PC-3 (cell line): Measurements from ENCODE around the gene KCNJ5. TPM values are rescaled to one million over a fixed set of nuclear protein-coding genes. Genes with fewer than 3 reads are reported as not detected.

Experiments
- ATAC-seq: fragments of 200-7000 bp; cut with Tn5 transposase; 2 replicates; pipeline ENCODE4 v1.9.1; 2020; ENCODE audit warnings: mild to moderate bottlenecking, moderate library complexity
- BruUV-seq: library from RNA; stranded (reverse); fragments of 400-500 nt; replicated peaks from 2 replicates; lab custom pipeline; 2021; lab: Mats Ljungman, UMichigan
- CTCF ChIA-PET: fragments of 300-600 bp; sonication (Branson Sonifier 250); formaldehyde crosslinking; loops from one replicate; lab custom pipeline; 2022; ENCODE audit warnings: antibody characterized with exemption; lab: Charles Lee
- POLR2A ChIA-PET: fragments of 300-600 bp; sonication (Branson Sonifier 250); formaldehyde crosslinking; loops from one replicate; lab custom pipeline; 2022; ENCODE audit warnings: antibody characterized with exemption; ENCODE audit not compliant: unreplicated experiment; lab: Charles Lee
- DNase-seq: peaks from one replicate; pipeline ENCODE4 v3.0.0-alpha.2; 2015
- H2AFZ ChIP-seq: fragments of 300-600 bp; sonication (generic); 2 replicates; pipeline ENCODE4 v1.6.0; 2016; ENCODE audit warnings: antibody characterized with exemption, low read length
- H3F3A ChIP-seq: fragments of 300-600 bp; sonication (generic); one replicate; pipeline ENCODE4 v1.6.0; 2017; ENCODE audit warnings: antibody characterized with exemption, low read length, control low read depth, mild to moderate bottlenecking; ENCODE audit not compliant: unreplicated experiment
- H3K27ac ChIP-seq: fragments of 300-600 bp; sonication (generic); 2 replicates; pipeline ENCODE4 v1.5.1; 2016; ENCODE audit warnings: mild to moderate bottlenecking, low read length
- H3K27me3 ChIP-seq: fragments of 300-600 bp; sonication (generic); 2 replicates; pipeline ENCODE4 v1.6.1; 2016; ENCODE audit warnings: low read length, mixed read lengths
- H3K36me3 ChIP-seq: fragments of 300-600 bp; sonication (generic); 2 replicates; pipeline ENCODE4 v1.6.1; 2016; ENCODE audit warnings: low read depth, mixed run types, low read length, mixed read lengths
- H3K4me1 ChIP-seq: fragments of 300-600 bp; sonication (generic); 2 replicates; pipeline ENCODE4 v1.5.1; 2016; ENCODE audit warnings: low read length; ENCODE audit not compliant: insufficient read depth
- H3K4me2 ChIP-seq: fragments of 300-600 bp; sonication (generic); 2 replicates; pipeline ENCODE4 v1.6.0; 2016; ENCODE audit warnings: low read length
- H3K4me3 ChIP-seq: fragments of 300-600 bp; sonication (generic); 2 replicates; pipeline ENCODE4 v1.5.1; 2016; ENCODE audit warnings: mild to moderate bottlenecking, low read length, mixed read lengths
- H3K79me2 ChIP-seq: fragments of 300-600 bp; sonication (generic); 2 replicates; pipeline ENCODE4 v1.6.1; 2017; ENCODE audit warnings: low read length, mixed read lengths
- H3K9ac ChIP-seq: fragments of 300-600 bp; sonication (generic); 2 replicates; pipeline ENCODE4 v1.6.0; 2016; ENCODE audit warnings: mild to moderate bottlenecking, low read length
- H3K9me2 ChIP-seq: fragments of 300-600 bp; sonication (generic); replicated peaks from 2 replicates; pipeline ENCODE4 v1.6.1; 2016; ENCODE audit warnings: mixed run types, low read length, mixed read lengths
- H3K9me3 ChIP-seq: fragments of 300-600 bp; sonication (generic); 2 replicates; pipeline ENCODE4 v1.6.1; 2016; ENCODE audit warnings: low read length, mixed read lengths
- H4K20me1 ChIP-seq: fragments of 300-600 bp; sonication (generic); 2 replicates; pipeline ENCODE4 v1.6.1; 2016; ENCODE audit warnings: low read length, mixed read lengths
- CTCF ChIP-seq: fragments of 300-600 bp; sonication (generic); conservative IDR thresholded peaks from 2 replicates; pipeline ENCODE4 v1.5.1; 2017; ENCODE audit warnings: antibody characterized with exemption, low read depth, mild to moderate bottlenecking, low read length
- EZH2 ChIP-seq: fragments of 300-600 bp; sonication (generic); IDR thresholded peaks from one replicate; pipeline ENCODE4 v1.6.1; 2017; ENCODE audit warnings: antibody characterized with exemption, mild to moderate bottlenecking, low read length; ENCODE audit not compliant: unreplicated experiment
- EZH2phosphoT487 ChIP-seq: fragments of 300-600 bp; sonication (generic); IDR thresholded peaks from 2 replicates; pipeline ENCODE4 v1.6.1; 2018; ENCODE audit warnings: mild to moderate bottlenecking, antibody characterized with exemption, low read length, borderline replicate concordance
- intact Hi-C: fragments of 100-400 bp; cut with micrococcal nuclease; formaldehyde crosslinking; loops from 2 replicates; pipeline ENCODE4 v1.9.0; 2023
- total RNA-seq: library from RNA; depleted of rRNA; stranded (reverse); fragments of >200 nt; gene quantifications from 2 replicates; pipeline ENCODE4 v1.2.3, GENCODE V29; 2014

Gene KCNJ5
- total RNA-seq, 1 experiment from 2014 or later = not detected

DNA sequence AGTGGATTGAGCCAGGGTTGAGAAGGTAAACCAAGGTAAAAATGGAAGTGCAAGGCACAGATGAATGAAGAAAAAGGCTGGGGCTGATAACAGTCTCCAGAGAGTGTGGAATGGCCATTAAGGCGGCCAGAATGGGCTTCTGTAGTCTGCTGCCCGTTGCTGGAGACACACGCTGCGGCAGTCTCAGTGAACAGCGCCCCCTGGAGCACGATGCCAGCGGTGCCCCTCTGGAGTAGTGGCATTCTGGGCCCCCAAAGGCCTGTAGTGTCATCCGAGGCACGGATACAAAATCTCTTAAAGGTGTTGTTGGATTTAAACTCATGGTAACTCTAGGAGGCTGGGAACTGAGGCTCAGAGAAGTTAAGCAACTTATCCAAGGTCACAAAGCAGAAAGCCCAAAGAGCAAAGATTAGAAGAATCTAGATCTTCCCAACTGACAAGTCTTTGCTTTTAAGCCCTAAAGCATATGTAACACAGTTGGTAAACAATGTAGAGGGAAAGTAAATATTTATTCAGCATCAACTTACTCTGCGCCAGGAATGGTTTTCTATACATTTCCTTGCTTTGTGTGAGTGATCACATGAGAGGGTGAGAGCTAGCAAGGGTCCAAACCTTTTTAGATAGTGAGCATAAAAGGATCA, 42.2 kb upstream of the KCNJ5 start:
- ATAC-seq = peak; percentile 80
- CTCF ChIA-PET = interaction anchor here (0.5 kb wide), 1 partner anchor 68 kb away, joined by 3 read pairs; no protein-coding TSS in a partner anchor
- Histone ChIP-seq H3K79me2 (no peaks in the 10 kb centered on the region), H4K20me1 (no peaks in the 10 kb centered on the region), H3K9me3 (no peaks in the 10 kb centered on the region), H3K36me3 (no peaks in the 10 kb centered on the region), H3K4me2 (no peak overlapping the region), H3K27me3 (peaks cover 5% of the 10 kb centered on the region; the same call in 1 of the 2 replicates), H3K4me3 (no peak overlapping the region), H2AFZ (no peak overlapping the region), H3K27ac (no peak overlapping the region), H3F3A (no peaks in the 10 kb centered on the region), H3K9ac (no peak overlapping the region), H3K4me1 (peaks cover 5% of the 10 kb centered on the region), H3K9me2 (no peaks in the 10 kb centered on the region)
- peak; percentile 65 for DNase-seq
- TF ChIP-seq EZH2phosphoT487 = no peak
- TF ChIP-seq CTCF = peak; percentile 90
- intact Hi-C loops = no loop called here
- POLR2A ChIA-PET = no interaction called here
- no TSS peak for BruUV-seq

- Histone ChIP-seq H3K79me2 (no peaks in the 10 kb centered on the region), H2AFZ (no peak overlapping the region), H3K27me3 (peaks cover 5% of the 10 kb centered on the region; the same call in 1 of the 2 replicates), H3K9me2 (no peaks in the 10 kb centered on the region), H3K4me2 (no peak overlapping the region), H3K9me3 (no peaks in the 10 kb centered on the region), H3K4me3 (no peak overlapping the region), H3K9ac (no peak overlapping the region), H3K36me3 (no peaks in the 10 kb centered on the region), H3K27ac (no peak overlapping the region), H3F3A (no peaks in the 10 kb centered on the region), H3K4me1 (peaks cover 5% of the 10 kb centered on the region), H4K20me1 (no peaks in the 10 kb centered on the region)
- CTCF ChIA-PET = no interaction called here
- POLR2A ChIA-PET = no interaction called here
- no peak for DNase-seq
- intact Hi-C loops = no loop called here
- no peak for ATAC-seq
- TF ChIP-seq EZH2phosphoT487 = no peak
- no peak for TF ChIP-seq EZH2
- no peak for TF ChIP-seq CTCF
- BruUV-seq = no TSS peak
These were observed 38.7 kb upstream of the KCNJ5 start for GRCh38 chr11:128852327-128853023.

DNA sequence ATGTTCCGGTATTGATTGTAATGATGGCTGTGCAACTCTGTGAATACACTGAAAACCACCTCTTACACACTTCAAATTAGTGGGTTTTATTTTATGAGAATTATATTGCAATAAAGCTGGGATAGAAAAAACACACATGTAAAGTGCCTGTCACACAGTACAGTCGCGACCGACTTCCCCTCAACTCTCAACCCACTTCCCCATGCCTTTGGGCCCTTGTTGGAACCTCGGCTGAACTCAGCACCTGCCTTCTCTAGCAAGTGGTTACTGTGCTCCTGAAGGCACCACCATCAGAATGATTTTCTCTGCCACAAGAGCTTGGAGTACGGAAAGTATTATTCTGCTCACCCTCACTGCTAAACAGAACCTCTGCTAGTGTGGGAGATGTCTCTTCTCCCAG, 37.6 kb upstream of the KCNJ5 start:
- H3K4me2 ChIP-seq = no peak overlapping the region
- H3K4me1 ChIP-seq = peaks cover 5% of the 10 kb centered on the region
- H3K9ac ChIP-seq = no peak overlapping the region
- H3K36me3 ChIP-seq = no peaks in the 10 kb centered on the region
- no peak overlapping the region for H2AFZ ChIP-seq
- H3K27me3 ChIP-seq = peaks cover 5% of the 10 kb centered on the region; the same call in 1 of the 2 replicates
- ChIA-PET POLR2A (no interaction called here), CTCF (no interaction called here)
- no peaks in the 10 kb centered on the region for H3K9me2 ChIP-seq
- H3K4me3 ChIP-seq = no peak overlapping the region
- no peak overlapping the region for H3K27ac ChIP-seq
- TF ChIP-seq EZH2phosphoT487 (no peak), CTCF (no peak), EZH2 (no peak)
- intact Hi-C loops = no loop called here
- no peaks in the 10 kb centered on the region for H3K79me2 ChIP-seq
- H4K20me1 ChIP-seq = no peaks in the 10 kb centered on the region
- ATAC-seq = no peak
- BruUV-seq = no TSS peak
- no peak for DNase-seq
- no peaks in the 10 kb centered on the region for H3F3A ChIP-seq
- no peaks in the 10 kb centered on the region for H3K9me3 ChIP-seq
